ENCODE measurements around the gene CPSF6.
"Not testable (repeated sequence)": the region's sequence is repeated elsewhere in the genome, so short reads cannot be mapped to it uniquely, and the experiment has no call there.

DNA sequence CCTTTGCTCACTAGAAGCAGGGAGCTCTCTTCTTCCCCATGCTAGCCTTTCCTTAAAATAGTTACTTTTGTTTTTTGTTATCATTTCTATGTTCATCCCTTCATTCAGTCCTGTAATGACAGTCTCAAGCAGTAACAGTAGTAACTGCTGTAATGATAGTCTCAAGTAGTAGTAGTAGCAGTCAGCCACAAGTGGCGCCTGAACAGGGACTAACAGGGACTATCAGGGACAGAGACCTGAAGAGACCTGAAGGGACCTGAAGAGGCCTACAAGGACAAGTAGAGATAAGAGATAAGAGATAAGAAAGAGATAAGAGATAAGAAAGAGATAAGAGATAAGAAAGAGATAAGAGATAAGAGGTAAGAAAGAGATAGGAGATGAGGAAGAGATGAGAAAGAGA lies 39.4 kb upstream of the CPSF6 start:
- not testable (repeated sequence) for TF ChIP-seq EZH2 (IDR thresholded peaks at IDR 0.05; ENCODE audit: low read depth)
- TF ChIP-seq, protein P1, sequence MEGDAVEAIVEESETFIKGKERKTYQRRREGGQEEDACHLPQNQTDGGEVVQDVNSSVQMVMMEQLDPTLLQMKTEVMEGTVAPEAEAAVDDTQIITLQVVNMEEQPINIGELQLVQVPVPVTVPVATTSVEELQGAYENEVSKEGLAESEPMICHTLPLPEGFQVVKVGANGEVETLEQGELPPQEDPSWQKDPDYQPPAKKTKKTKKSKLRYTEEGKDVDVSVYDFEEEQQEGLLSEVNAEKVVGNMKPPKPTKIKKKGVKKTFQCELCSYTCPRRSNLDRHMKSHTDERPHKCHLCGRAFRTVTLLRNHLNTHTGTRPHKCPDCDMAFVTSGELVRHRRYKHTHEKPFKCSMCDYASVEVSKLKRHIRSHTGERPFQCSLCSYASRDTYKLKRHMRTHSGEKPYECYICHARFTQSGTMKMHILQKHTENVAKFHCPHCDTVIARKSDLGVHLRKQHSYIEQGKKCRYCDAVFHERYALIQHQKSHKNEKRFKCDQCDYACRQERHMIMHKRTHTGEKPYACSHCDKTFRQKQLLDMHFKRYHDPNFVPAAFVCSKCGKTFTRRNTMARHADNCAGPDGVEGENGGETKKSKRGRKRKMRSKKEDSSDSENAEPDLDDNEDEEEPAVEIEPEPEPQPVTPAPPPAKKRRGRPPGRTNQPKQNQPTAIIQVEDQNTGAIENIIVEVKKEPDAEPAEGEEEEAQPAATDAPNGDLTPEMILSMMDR (conservative IDR thresholded peaks at IDR 0.05), result not testable (repeated sequence)
